ENCODE measurements around the gene PGAM1.
"Not testable (repeated sequence)": the region's sequence is repeated elsewhere in the genome, so short reads cannot be mapped to it uniquely, and the experiment has no call there.

Gene PGAM1

GRCh38 chr10:97393034-97393573, 32.9 kb upstream of the PGAM1 start:
- Histone ChIP-seq H3K9ac (ENCODE audit: low read length) (no peak overlapping the region), H3K9me3 (ENCODE audit: control insufficient read depth, low read depth, low read length) (no peaks in the 10 kb centered on the region), H3K4me3 (ENCODE audit: low read length) (no peak overlapping the region), H3K27me3 (ENCODE audit: control insufficient read depth, insufficient read depth, low read length) (no peaks in the 10 kb centered on the region), H3K36me3 (ENCODE audit: control insufficient read depth, low read depth, low read length) (peaks cover 56% of the 10 kb centered on the region), H3K27ac (ENCODE audit: low read length) (no peak overlapping the region), H3K4me1 (ENCODE audit: control insufficient read depth, low read depth, low read length) (no peaks in the 10 kb centered on the region)

GRCh38 chr10:97396056-97396455, 29.9 kb upstream of the PGAM1 start:
- H3K4me3 ChIP-seq (ENCODE audit: low read length), result no peak overlapping the region
- H3K27ac ChIP-seq (ENCODE audit: low read length), result no peak overlapping the region
- peaks cover 5% of the 10 kb centered on the region for H3K4me1 ChIP-seq (ENCODE audit: control insufficient read depth, low read depth, low read length)
- no peaks in the 10 kb centered on the region for H3K9me3 ChIP-seq (ENCODE audit: control insufficient read depth, low read depth, low read length)
- no peaks in the 10 kb centered on the region for H3K27me3 ChIP-seq (ENCODE audit: control insufficient read depth, insufficient read depth, low read length)
- no peak overlapping the region for H3K9ac ChIP-seq (ENCODE audit: low read length)
- H3K36me3 ChIP-seq (ENCODE audit: control insufficient read depth, low read depth, low read length), result peaks cover 33% of the 10 kb centered on the region

- Histone ChIP-seq H3K4me1 (ENCODE audit: control insufficient read depth, low read depth, low read length) (peaks cover 5% of the 10 kb centered on the region), H3K9me3 (ENCODE audit: control insufficient read depth, low read depth, low read length) (no peaks in the 10 kb centered on the region), H3K36me3 (ENCODE audit: control insufficient read depth, low read depth, low read length) (peaks cover 15% of the 10 kb centered on the region), H3K9ac (ENCODE audit: low read length) (peak overlapping the region; percentile 81), H3K27me3 (ENCODE audit: control insufficient read depth, insufficient read depth, low read length) (no peaks in the 10 kb centered on the region), H3K27ac (ENCODE audit: low read length) (no peak overlapping the region), H3K4me3 (ENCODE audit: low read length) (peak overlapping the region; percentile 94)
These were observed 26.0 kb upstream of the PGAM1 start for GRCh38 chr10:97399843-97400545.

- Histone ChIP-seq H3K9ac (ENCODE audit: low read length) (peak within 1 kb of the TSS; percentile 81), H3K4me1 (ENCODE audit: control insufficient read depth, low read depth, low read length) (peaks cover 5% of the 10 kb centered on the region), H3K27ac (ENCODE audit: low read length) (peak within 1 kb of the TSS; percentile 88), H3K9me3 (ENCODE audit: control insufficient read depth, low read depth, low read length) (no peaks in the 10 kb centered on the region), H3K27me3 (ENCODE audit: control insufficient read depth, insufficient read depth, low read length) (no peaks in the 10 kb centered on the region), H3K4me3 (ENCODE audit: low read length) (peak within 1 kb of the TSS; percentile 94), H3K36me3 (ENCODE audit: control insufficient read depth, low read depth, low read length) (peaks cover 13% of the 10 kb centered on the region)
These were observed 25.1 kb upstream of the PGAM1 start, which contains the start of gene RRP12 for GRCh38 chr10:97400665-97401454. Gene RRP12 (minus strand): TSS chr10:97401340. CDS start chr10:97401231, 109 bp downstream.

GRCh38 chr10:97401455-97401919, 24.5 kb upstream of the PGAM1 start:
- Histone ChIP-seq H3K36me3 (ENCODE audit: control insufficient read depth, low read depth, low read length) (peaks cover 6% of the 10 kb centered on the region), H3K27me3 (ENCODE audit: control insufficient read depth, insufficient read depth, low read length) (no peaks in the 10 kb centered on the region), H3K4me1 (ENCODE audit: control insufficient read depth, low read depth, low read length) (peaks cover 5% of the 10 kb centered on the region), H3K4me3 (ENCODE audit: low read length) (peak overlapping the region; percentile 94), H3K9ac (ENCODE audit: low read length) (peak overlapping the region; percentile 81), H3K9me3 (ENCODE audit: control insufficient read depth, low read depth, low read length) (no peaks in the 10 kb centered on the region), H3K27ac (ENCODE audit: low read length) (peak overlapping the region; percentile 88)

- H3K4me1 ChIP-seq (ENCODE audit: control insufficient read depth, low read depth, low read length), result peaks cover 5% of the 10 kb centered on the region
- no peaks in the 10 kb centered on the region for H3K27me3 ChIP-seq (ENCODE audit: control insufficient read depth, insufficient read depth, low read length)
These were observed 21.9 kb upstream of the PGAM1 start for GRCh38 chr10:97404044-97404443.

GRCh38 chr10:97406064-97406463, 19.9 kb upstream of the PGAM1 start:
- H3K27ac ChIP-seq (ENCODE audit: low read length), result no peak overlapping the region
- H3K9me3 ChIP-seq (ENCODE audit: control insufficient read depth, low read depth, low read length), result no peaks in the 10 kb centered on the region
- no peaks in the 10 kb centered on the region for H3K36me3 ChIP-seq (ENCODE audit: control insufficient read depth, low read depth, low read length)
- no peak overlapping the region for H3K9ac ChIP-seq (ENCODE audit: low read length)
- no peaks in the 10 kb centered on the region for H3K4me1 ChIP-seq (ENCODE audit: control insufficient read depth, low read depth, low read length)
- H3K4me3 ChIP-seq (ENCODE audit: low read length), result no peak overlapping the region
- no peaks in the 10 kb centered on the region for H3K27me3 ChIP-seq (ENCODE audit: control insufficient read depth, insufficient read depth, low read length)

More at GRCh38 chr10:97404044-97404443, 21.9 kb upstream of the PGAM1 start:
- H3K9me3 ChIP-seq (ENCODE audit: control insufficient read depth, low read depth, low read length), result no peaks in the 10 kb centered on the region
- no peaks in the 10 kb centered on the region for H3K36me3 ChIP-seq (ENCODE audit: control insufficient read depth, low read depth, low read length)
- H3K27ac ChIP-seq (ENCODE audit: low read length), result no peak overlapping the region
- H3K4me3 ChIP-seq (ENCODE audit: low read length), result no peak overlapping the region
- H3K9ac ChIP-seq (ENCODE audit: low read length), result no peak overlapping the region

- not testable (repeated sequence) for H3K36me3 ChIP-seq (ENCODE audit: control insufficient read depth, low read depth, low read length); H3K4me1 ChIP-seq (ENCODE audit: control insufficient read depth, low read depth, low read length); H3K9ac ChIP-seq (ENCODE audit: low read length); H3K27me3 ChIP-seq (ENCODE audit: control insufficient read depth, insufficient read depth, low read length); H3K27ac ChIP-seq (ENCODE audit: low read length); H3K9me3 ChIP-seq (ENCODE audit: control insufficient read depth, low read depth, low read length); H3K4me3 ChIP-seq (ENCODE audit: low read length)
These were observed 19.5 kb upstream of the PGAM1 start for GRCh38 chr10:97406483-97406882.

GRCh38 chr10:97407211-97407951, 18.6 kb upstream of the PGAM1 start:
- Histone ChIP-seq H3K27ac (ENCODE audit: low read length) (no peak overlapping the region), H3K27me3 (ENCODE audit: control insufficient read depth, insufficient read depth, low read length) (no peaks in the 10 kb centered on the region), H3K9me3 (ENCODE audit: control insufficient read depth, low read depth, low read length) (no peaks in the 10 kb centered on the region), H3K9ac (ENCODE audit: low read length) (no peak overlapping the region), H3K4me3 (ENCODE audit: low read length) (peak overlapping the region; percentile 48), H3K36me3 (ENCODE audit: control insufficient read depth, low read depth, low read length) (no peaks in the 10 kb centered on the region), H3K4me1 (ENCODE audit: control insufficient read depth, low read depth, low read length) (no peaks in the 10 kb centered on the region)

- no peak overlapping the region for H3K27ac ChIP-seq (ENCODE audit: low read length)
- no peaks in the 10 kb centered on the region for H3K9me3 ChIP-seq (ENCODE audit: control insufficient read depth, low read depth, low read length)
- no peaks in the 10 kb centered on the region for H3K27me3 ChIP-seq (ENCODE audit: control insufficient read depth, insufficient read depth, low read length)
- H3K4me1 ChIP-seq (ENCODE audit: control insufficient read depth, low read depth, low read length), result no peaks in the 10 kb centered on the region
- H3K9ac ChIP-seq (ENCODE audit: low read length), result no peak overlapping the region
- no peaks in the 10 kb centered on the region for H3K36me3 ChIP-seq (ENCODE audit: control insufficient read depth, low read depth, low read length)
- H3K4me3 ChIP-seq (ENCODE audit: low read length), result no peak overlapping the region
These were observed 18.1 kb upstream of the PGAM1 start for GRCh38 chr10:97407952-97408248.

- H3K9me3 ChIP-seq (ENCODE audit: control insufficient read depth, low read depth, low read length), result no peaks in the 10 kb centered on the region
- H3K4me1 ChIP-seq (ENCODE audit: control insufficient read depth, low read depth, low read length), result peaks cover under 1% of the 10 kb centered on the region
- H3K9ac ChIP-seq (ENCODE audit: low read length), result no peak overlapping the region
- H3K36me3 ChIP-seq (ENCODE audit: control insufficient read depth, low read depth, low read length), result no peaks in the 10 kb centered on the region
- H3K4me3 ChIP-seq (ENCODE audit: low read length), result no peak overlapping the region
- no peaks in the 10 kb centered on the region for H3K27me3 ChIP-seq (ENCODE audit: control insufficient read depth, insufficient read depth, low read length)
- H3K27ac ChIP-seq (ENCODE audit: low read length), result no peak overlapping the region
These were observed 17.4 kb upstream of the PGAM1 start for GRCh38 chr10:97408496-97408992.
